T-helper 17 cell (primary cell): ENCODE measurements around the gene ZDHHC19. TPM values are rescaled to one million over a fixed set of nuclear protein-coding genes. Genes with fewer than 3 reads are reported as not detected.
A peak's percentile ranks its signal among the peaks of the same experiment; 100 is the strongest.
"Not testable (repeated sequence)": the region's sequence is repeated elsewhere in the genome, so short reads cannot be mapped to it uniquely, and the experiment has no call there.

ENCODE experiments used
- ATAC-seq: fragments of 150-1000 bp; cut with Tn5 transposase; 2 replicates; pipeline ENCODE4 v1.10.0; 2021; ENCODE audit warnings: mild to moderate bottlenecking, moderate library complexity
- DNase-seq, 3 donors: peaks; one replicate each; pipeline versions ENCODE4 v3.0.0 to v3.0.0-alpha.2; 2020 to 2021
- H3K9me3 ChIP-seq: one replicate; pipeline ENCODE4 v1.7.0; 2013; ENCODE audit warnings: low read length, mild to moderate bottlenecking; ENCODE audit not compliant: control insufficient read depth, poor library complexity, severe bottlenecking
- H3K27ac Mint-ChIP-seq: one replicate; pipeline ENCODE4 v1.8.0; 2022; ENCODE audit warnings: mild to moderate bottlenecking, moderate library complexity, mixed read lengths
- H3K27me3 Mint-ChIP-seq: one replicate; pipeline ENCODE4 v1.8.0; 2022; ENCODE audit warnings: mixed read lengths
- H3K36me3 Mint-ChIP-seq: one replicate; pipeline ENCODE4 v1.8.0; 2022; ENCODE audit warnings: low read depth, mixed read lengths
- H3K4me1 Mint-ChIP-seq: one replicate; pipeline ENCODE4 v1.8.0; 2022; ENCODE audit warnings: mild to moderate bottlenecking, mixed read lengths
- H3K4me3 Mint-ChIP-seq: one replicate; pipeline ENCODE4 v1.8.0; 2022; ENCODE audit warnings: mild to moderate bottlenecking, moderate library complexity, mixed read lengths
- total RNA-seq, 4 donors: library from RNA in 2 of 4; stranded (reverse) in 2 of 4; gene quantifications; one replicate each; pipeline ENCODE4 v1.2.3 and lab custom pipeline; 2022 to 2026

The ZDHHC19 gene, protein sequence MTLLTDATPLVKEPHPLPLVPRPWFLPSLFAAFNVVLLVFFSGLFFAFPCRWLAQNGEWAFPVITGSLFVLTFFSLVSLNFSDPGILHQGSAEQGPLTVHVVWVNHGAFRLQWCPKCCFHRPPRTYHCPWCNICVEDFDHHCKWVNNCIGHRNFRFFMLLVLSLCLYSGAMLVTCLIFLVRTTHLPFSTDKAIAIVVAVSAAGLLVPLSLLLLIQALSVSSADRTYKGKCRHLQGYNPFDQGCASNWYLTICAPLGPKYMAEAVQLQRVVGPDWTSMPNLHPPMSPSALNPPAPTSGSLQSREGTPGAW
- not detected for total RNA-seq
- 0 reads per million in 2 donors for total RNA-seq (lab: John Stamatoyannopoulos, UW)

DNA sequence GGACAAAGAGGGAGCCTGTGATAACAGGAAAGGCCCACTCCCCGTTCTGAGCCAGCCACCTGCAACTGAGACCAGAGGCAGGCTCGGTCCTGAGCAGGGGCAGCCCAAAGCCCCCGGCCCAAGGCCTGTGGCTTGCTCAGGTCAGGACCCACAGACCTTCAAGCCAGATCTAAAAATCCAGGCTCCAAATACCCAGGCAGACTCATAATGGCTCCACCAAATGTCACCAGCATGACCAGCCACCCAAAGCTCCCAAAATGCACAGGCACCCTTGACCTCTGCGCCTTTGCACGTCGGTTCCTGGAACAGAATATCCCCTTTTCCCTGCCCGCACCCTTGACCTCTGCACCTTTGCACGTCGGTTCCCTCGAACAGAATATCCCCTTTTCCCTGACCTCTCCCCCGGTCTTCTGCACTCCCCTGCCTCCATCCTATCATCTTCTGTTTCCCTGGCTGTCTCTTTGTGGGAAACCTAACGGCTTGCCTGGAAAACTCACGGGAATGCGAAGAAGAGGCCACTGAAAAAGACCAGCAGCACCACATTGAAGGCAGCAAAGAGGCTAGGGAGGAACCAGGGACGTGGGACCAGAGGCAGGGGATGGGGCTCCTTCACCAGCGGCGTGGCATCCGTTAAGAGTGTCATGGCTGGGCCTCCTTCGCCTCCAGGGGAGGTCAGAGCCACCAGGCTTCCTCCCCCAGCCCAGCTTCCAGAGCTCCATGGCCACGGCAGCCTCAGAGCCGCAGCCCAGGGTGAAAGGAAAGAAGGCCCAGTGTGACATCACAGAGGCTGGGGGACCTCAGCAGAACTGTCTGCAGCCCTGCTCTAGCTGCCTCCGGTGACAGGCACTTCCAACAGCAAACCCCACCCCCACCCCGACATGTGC lies at the start of gene ZDHHC19:
ZDHHC19 (minus strand) TSS at position 728 of the 884 bp plus-strand sequence; CDS start at position 643, 85 bp downstream.
- Mint-ChIP-seq H3K27me3 (no peaks in the 10 kb centered on the region), H3K36me3 (no peaks in the 10 kb centered on the region), H3K4me1 (peaks cover 6% of the 10 kb centered on the region), H3K27ac (no peak within 1 kb of the TSS), H3K4me3 (no peak within 1 kb of the TSS)
- no peaks in the 10 kb centered on the region for H3K9me3 ChIP-seq
- no peak for ATAC-seq
- no peak for DNase-seq

GRCh38 chr3:196260784-196261183 lies 49.6 kb upstream of the ZDHHC19 start:
- Mint-ChIP-seq H3K27ac (peak overlapping the region; percentile 0), H3K4me3 (no peak overlapping the region), H3K27me3 (no peaks in the 10 kb centered on the region), H3K36me3 (peaks cover 8% of the 10 kb centered on the region), H3K4me1 (peaks cover 19% of the 10 kb centered on the region)
- H3K9me3 ChIP-seq, result no peaks in the 10 kb centered on the region
- DNase-seq, result no peak
- ATAC-seq, result no peak

DNA sequence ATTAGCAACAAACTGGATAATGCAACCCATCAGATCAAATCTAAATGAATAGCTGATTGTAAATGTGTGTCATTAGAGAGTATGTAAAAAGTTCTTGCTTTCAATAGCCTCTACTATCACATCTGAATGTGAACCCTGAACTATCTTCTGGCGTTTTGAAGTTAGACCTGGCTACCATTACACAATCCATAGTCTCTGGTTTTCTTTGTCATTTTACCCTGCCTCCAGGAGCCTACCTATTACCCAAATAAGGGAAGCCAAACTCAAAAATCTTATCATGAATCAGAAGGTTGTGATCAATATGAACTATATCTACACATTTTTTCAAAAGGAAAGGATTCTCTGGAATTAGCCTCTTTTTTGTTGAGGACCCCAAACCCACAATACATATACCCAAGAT lies 44.6 kb upstream of the ZDHHC19 start:
- H3K27me3 Mint-ChIP-seq, result no peaks in the 10 kb centered on the region
- H3K9me3 ChIP-seq, result no peaks in the 10 kb centered on the region
- peaks cover 23% of the 10 kb centered on the region for H3K4me1 Mint-ChIP-seq
- H3K4me3 Mint-ChIP-seq, result no peak overlapping the region
- peaks cover 5% of the 10 kb centered on the region for H3K36me3 Mint-ChIP-seq
- H3K27ac Mint-ChIP-seq, result peak overlapping the region; percentile 79
- ATAC-seq, result no peak
- DNase-seq, result no peak

DNA sequence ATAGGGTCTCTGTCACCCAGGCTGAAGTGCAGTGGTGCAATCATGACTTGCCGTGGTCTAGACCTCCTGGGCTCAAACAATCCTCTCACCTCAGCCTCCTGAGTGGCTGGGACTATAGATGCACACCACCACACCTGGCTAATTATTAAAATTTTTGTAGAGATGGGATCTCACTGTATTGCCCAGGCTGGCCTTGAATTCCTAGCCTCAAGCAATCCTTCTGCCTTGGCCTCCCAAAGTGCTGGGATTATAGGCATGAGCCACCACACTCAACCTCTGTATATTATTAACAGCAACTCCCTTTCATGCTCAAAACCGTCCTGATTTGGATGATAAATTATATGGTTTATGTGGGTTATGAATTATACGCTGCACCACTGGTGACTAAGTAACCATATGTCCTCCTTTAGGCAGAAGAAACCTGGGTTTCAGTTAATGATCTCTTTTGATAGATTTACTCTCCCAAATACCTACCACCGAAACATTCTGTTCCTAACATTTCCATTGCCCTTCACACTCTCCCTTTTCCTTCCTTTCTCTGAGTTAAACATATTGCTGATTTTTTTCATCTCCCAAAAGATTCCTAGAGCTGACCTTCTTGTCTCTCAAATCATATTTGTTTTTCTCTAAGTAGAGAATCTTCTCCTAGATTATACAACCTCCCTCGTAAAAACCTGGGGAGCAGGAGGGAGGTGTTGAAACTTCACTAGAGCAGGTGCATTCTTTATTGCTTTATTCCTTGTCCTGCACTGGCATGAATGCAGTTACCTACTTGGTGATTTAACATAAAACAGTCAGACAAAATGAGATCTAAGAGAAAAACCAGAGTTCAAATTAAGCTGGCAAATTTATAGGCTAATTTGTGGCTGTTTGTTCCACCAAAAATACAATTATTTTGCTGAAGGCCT lies 43.4 kb upstream of the ZDHHC19 start:
- no peak for ATAC-seq
- Mint-ChIP-seq H3K27me3 (no peaks in the 10 kb centered on the region), H3K36me3 (peaks cover 5% of the 10 kb centered on the region), H3K4me3 (no peak overlapping the region), H3K4me1 (peaks cover 28% of the 10 kb centered on the region), H3K27ac (peak overlapping the region; percentile 79)
- H3K9me3 ChIP-seq, result no peaks in the 10 kb centered on the region
- no peak for DNase-seq

DNA sequence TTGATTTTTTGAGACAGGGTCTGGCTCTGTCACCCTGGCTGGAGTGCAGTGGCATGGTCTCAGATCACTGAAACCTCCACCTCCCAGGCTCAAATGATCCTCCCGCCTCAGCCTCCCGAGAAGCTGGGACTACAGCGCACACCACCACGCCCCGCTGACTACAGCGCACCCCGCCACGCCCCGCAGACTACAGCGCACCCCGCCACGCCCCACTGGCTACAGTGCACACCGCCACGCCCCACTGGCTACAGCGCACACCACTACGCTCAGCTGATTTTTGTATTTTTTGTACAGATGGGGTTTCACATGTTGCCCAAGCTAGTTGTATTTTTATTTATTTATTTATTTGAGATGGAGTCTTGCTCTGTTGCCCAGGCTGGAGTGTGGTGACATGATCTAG lies 40.7 kb upstream of the ZDHHC19 start:
- DNase-seq (no peak), ATAC-seq (no peak)
- peak overlapping the region; percentile 78 for H3K27ac Mint-ChIP-seq
- H3K4me3 Mint-ChIP-seq, result peak overlapping the region; percentile 31
- H3K9me3 ChIP-seq, result no peaks in the 10 kb centered on the region
- H3K27me3 Mint-ChIP-seq, result no peaks in the 10 kb centered on the region
- peaks cover 23% of the 10 kb centered on the region for H3K4me1 Mint-ChIP-seq
- peaks cover 8% of the 10 kb centered on the region for H3K36me3 Mint-ChIP-seq

- H3K4me1 Mint-ChIP-seq, result peaks cover 12% of the 10 kb centered on the region
- no peaks in the 10 kb centered on the region for H3K27me3 Mint-ChIP-seq
- H3K4me3 Mint-ChIP-seq, result no peak overlapping the region
- DNase-seq, result no peak
- H3K9me3 ChIP-seq, result no peaks in the 10 kb centered on the region
- ATAC-seq, result peak; percentile 84
- peak overlapping the region; percentile 81 for H3K27ac Mint-ChIP-seq
- peaks cover 2% of the 10 kb centered on the region for H3K36me3 Mint-ChIP-seq
Measured at GRCh38 chr3:196246612-196247308, 35.6 kb upstream of the ZDHHC19 start.

DNA sequence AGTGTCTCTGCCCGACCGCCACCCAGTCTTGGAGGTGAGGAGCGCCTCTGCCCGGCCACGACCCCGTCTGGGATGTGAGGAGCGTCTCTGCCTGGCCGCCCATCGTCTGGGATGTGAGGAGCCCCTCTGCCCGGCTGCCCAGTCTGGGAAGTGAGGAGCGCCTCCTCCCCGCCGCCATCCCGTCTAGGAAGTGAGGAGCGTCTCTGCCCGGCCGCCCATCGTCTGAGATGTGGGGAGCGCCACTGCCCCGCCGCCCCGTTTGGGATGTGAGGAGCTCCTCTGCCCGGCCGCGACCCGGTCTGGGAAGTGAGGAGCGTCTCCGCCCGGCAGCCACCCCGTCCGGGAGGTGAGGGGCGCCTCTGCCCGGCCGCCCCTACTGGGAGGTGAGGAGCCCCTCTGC lies 33.0 kb upstream of the ZDHHC19 start:
- not testable (repeated sequence) for DNase-seq, H3K36me3 Mint-ChIP-seq, H3K4me3 Mint-ChIP-seq, H3K27ac Mint-ChIP-seq, ATAC-seq, H3K9me3 ChIP-seq, H3K4me1 Mint-ChIP-seq, H3K27me3 Mint-ChIP-seq

DNA sequence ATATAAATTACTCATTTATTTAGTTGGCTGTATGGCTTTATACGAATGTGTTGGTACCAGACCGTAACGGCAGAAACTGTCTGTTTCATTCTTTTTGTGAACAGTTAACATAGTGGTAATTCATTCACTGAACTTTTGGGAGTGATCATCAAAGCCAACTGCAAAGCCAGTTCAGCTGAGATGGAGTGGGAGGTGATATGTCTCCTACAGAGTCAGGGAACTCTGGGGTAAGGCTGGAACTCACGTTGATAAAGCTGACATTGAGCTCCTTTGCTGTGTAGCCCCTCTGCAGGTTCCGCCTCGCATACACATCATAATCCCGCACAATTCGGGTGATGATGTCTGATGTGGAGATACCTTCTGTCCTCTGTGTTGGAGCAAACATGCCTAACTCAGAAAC lies 30.5 kb upstream of the ZDHHC19 start:
- Mint-ChIP-seq H3K4me1 (peaks cover 2% of the 10 kb centered on the region), H3K36me3 (peaks cover 8% of the 10 kb centered on the region), H3K27ac (peak overlapping the region; percentile 37), H3K4me3 (no peak overlapping the region), H3K27me3 (no peaks in the 10 kb centered on the region)
- no peak for ATAC-seq
- H3K9me3 ChIP-seq, result no peaks in the 10 kb centered on the region
- DNase-seq, result no peak

- ATAC-seq, result no peak
- Mint-ChIP-seq H3K4me3 (no peak overlapping the region), H3K27ac (no peak overlapping the region), H3K4me1 (peaks cover 11% of the 10 kb centered on the region), H3K36me3 (peaks cover 8% of the 10 kb centered on the region), H3K27me3 (no peaks in the 10 kb centered on the region)
- no peak for DNase-seq
- no peaks in the 10 kb centered on the region for H3K9me3 ChIP-seq
Measured at GRCh38 chr3:196240424-196240823, 29.2 kb upstream of the ZDHHC19 start.

- DNase-seq (no peak), ATAC-seq (no peak)
- no peak overlapping the region for H3K4me3 Mint-ChIP-seq
- no peaks in the 10 kb centered on the region for H3K9me3 ChIP-seq
- peak overlapping the region; percentile 76 for H3K27ac Mint-ChIP-seq
- no peaks in the 10 kb centered on the region for H3K27me3 Mint-ChIP-seq
- peaks cover 8% of the 10 kb centered on the region for H3K36me3 Mint-ChIP-seq
- peaks cover 12% of the 10 kb centered on the region for H3K4me1 Mint-ChIP-seq
Measured at GRCh38 chr3:196238612-196239560, 27.7 kb upstream of the ZDHHC19 start.

DNA sequence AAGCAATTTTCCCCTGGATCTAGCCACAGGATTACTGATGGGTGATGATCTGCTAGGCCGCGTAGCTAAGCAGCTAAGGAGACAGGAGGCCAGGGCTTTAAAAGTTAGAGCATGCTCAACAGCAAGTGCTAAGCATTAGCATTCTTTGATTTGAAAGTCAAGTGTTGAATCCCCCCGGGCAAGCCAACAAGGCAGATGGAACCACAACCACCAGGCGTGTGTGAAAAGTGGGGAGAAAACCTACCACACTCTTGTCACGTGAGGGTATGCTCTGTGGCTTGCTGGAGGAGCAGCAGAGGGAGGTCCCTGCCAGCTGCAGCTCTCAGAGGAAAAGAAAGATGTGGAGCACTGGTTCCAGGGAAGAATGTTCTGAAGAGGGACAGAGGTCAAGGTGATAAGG lies 26.0 kb upstream of the ZDHHC19 start:
- H3K36me3 Mint-ChIP-seq, result peaks cover 8% of the 10 kb centered on the region
- no peak for DNase-seq
- H3K4me3 Mint-ChIP-seq, result no peak overlapping the region
- H3K27ac Mint-ChIP-seq, result peak overlapping the region; percentile 16
- H3K4me1 Mint-ChIP-seq, result peaks cover 12% of the 10 kb centered on the region
- no peaks in the 10 kb centered on the region for H3K9me3 ChIP-seq
- no peaks in the 10 kb centered on the region for H3K27me3 Mint-ChIP-seq
- ATAC-seq, result no peak
